HG03060 (cell line): ENCODE measurements around the gene RCVRN.
A peak's percentile ranks its signal among the peaks of the same experiment; 100 is the strongest.

Experiments
- ATAC-seq: cut with Tn5 transposase; IDR thresholded peaks from one replicate; pipeline ENCODE4 v1.9.1; 2021; ENCODE audit warnings: low read depth, moderate number of reproducible peaks; ENCODE audit not compliant: unreplicated experiment

The RCVRN gene

DNA sequence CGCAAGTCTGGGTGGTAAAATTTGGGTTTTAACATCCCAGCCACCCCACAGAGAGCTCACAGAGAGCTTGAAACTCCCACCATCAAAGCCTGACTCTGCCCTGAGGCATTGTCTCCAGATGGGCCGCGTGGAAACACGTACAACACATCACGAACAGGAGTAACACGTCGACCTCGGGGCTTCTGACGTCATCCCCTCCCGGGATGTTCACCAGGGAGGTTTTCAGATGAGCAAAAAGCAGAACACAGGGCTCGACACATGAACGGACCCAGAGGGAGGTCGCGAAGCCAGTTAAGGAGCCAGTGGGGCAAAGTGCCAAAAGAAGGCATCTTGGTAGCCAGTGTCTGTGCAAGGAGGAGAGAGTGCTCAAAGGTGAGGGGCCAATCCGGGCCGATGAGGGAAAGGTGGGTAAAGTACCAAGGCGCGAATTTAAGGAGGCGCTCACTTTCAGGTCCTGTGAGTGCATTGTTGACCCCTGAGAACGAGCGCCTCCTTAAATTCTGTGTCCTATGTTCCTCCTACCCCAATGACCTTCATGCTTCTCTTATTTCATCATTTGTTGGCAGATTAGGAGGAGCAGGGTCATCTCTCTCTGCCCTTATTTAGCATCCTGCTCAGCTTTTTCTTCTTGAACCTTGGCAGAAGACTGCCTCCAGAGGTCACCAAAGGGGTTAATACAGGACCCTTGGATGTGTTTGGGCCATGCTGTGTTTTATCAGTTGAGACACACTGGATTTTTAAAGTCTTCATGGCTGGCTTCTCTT lies 5.6 kb downstream of the RCVRN start:
- no peak for ATAC-seq

DNA sequence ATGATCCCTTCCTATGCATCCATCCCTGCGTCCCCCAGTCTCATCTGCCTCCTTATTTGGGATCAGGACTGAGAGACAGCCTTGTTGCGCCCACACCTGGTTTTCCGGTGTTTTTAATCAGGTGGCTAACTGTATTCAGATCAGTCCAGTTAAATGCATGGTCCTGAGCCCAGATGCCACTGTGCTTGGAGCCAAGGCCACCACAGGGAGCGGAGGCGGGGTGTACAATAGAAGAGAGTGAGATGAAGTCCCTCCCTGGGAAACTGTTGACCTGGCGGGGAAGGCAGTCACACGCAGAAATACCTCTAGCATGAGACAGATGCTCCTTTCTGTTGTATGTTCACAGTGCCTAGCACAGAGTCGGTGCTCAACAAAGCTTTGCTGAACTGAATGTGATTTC lies 6.3 kb downstream of the RCVRN start:
- ATAC-seq, result no peak

DNA sequence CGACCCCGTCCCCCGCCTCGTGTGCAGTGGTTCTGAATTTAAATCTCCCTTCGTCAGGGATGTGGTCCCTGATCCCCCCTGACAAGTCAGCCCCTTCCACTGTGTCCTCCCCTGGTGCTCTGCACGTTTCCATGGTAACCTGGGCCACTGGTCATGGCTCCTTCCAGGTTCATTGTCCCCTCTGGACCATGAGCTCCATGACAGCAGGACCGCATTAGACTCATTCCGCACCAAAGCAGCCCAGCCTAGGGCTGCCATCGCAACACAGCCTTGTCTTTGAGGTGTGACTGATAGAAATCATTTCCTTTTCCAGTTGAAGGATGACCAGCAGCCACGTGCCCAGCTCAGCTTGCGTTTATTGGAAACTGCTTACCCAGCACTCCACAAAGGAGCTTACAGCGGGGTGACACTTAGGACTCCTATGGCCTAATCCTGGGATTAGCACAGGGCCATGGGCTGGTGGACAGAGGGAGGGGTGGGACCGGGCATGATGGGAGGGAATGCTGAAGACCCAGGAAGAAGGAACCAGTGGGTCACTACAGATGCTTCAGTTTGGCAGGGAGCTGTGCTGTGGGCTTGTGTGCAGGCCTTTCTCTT lies 7.6 kb downstream of the RCVRN start:
- no peak for ATAC-seq

DNA sequence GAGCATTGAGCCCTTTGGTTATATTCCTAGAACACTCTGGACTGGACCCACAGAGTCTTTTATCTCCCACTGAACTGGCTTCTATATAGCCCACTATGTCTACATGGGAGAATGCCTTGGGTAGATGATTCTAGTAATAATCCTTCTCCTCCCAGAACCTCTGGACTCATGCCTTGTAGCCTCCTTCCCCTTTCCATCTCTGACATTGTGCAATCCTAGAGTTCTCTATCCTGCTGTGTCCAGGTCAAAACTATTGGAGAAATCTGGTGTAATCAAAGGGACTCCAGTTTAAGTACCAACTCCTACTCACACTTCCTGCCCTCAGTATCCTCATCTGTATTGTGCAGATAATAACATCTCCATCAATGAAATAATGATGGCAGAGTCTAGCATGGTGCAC lies 9.1 kb downstream of the RCVRN start:
- no peak for ATAC-seq

DNA sequence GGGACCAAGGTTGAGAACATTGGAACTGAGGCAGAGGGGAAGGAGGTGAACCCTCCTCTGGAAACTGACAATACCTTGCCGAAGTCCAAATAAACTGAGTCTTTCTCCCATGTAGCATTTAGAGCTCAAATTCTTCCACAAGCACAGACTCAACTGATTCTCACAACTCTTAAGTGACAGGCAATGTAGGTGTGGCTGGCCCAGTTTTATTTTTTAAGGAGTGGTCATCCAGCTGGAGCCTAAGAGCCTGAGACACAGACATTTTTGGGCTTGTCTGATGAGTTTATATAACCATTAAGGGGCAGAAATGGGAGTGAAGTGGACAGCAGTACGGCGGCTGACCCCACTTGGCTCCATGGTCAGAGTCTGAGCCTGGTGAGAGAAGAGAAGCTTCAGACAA lies 10.8 kb downstream of the RCVRN start:
- ATAC-seq, result no peak

DNA sequence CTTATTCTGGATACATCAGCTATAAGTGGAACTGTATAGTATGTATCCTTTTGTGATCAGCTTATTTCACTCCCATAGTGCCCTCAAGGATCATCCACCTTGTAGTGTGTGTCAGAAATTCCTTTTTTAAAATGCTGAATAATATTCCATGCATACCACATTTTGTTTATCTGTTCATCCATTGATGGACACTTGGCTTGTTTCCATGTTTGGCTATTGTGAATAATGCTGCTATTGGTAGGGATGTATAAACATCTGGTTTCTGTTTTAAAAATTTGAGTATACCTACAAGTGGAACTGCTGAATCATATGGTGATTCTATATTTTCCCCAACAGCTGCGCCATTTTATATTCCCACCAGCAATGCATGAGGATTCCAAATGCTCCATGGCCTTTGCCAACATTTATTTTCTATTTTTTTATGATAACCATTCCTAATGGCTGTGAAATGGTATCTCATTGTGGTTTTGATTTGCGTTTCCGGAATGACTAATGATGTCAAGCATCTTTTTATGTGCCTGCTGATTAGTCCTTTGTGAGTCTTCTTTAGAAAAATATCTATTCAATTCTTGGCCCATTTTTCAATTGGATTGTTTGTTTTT lies 11.6 kb downstream of the RCVRN start:
- no peak for ATAC-seq

DNA sequence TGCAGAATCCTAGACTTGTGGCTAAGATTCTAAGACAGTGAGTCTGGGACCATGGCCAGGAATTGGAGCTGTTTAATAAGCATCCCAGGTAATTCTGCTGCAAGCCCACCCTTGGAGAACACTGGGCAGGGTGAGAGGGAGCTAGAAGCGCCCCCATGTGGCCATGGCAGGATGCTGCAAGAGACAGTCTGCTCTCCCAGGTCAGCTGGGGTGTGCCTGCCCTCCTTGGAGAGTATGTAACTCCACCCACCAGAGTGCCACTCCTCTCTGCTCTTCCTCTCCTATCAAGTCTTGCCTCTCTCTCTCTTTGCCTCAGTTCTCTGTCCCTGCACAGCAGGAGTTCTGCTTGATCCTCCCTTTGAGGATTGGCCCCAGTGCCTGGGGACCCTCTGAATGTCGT lies 14.9 kb downstream of the RCVRN start:
- no peak for ATAC-seq

DNA sequence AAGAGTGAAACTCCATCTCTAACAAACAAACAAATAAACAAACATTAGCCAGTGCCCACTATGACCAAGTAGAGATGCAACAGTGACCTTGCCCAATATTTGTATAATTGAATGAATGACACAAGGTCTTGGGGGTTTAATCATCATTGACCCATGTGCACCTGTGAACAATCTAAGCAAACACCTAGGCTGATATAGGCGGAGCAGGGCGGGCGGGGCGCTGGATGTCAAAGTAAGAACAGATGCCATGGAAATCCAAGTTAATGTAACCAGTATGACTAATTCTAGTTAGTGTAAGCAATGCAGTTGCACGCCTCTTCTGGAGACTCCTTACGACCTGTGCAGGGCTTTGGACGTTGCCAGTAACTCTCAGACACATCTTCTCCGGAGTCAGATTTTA lies 17.6 kb downstream of the RCVRN start:
- no peak for ATAC-seq

DNA sequence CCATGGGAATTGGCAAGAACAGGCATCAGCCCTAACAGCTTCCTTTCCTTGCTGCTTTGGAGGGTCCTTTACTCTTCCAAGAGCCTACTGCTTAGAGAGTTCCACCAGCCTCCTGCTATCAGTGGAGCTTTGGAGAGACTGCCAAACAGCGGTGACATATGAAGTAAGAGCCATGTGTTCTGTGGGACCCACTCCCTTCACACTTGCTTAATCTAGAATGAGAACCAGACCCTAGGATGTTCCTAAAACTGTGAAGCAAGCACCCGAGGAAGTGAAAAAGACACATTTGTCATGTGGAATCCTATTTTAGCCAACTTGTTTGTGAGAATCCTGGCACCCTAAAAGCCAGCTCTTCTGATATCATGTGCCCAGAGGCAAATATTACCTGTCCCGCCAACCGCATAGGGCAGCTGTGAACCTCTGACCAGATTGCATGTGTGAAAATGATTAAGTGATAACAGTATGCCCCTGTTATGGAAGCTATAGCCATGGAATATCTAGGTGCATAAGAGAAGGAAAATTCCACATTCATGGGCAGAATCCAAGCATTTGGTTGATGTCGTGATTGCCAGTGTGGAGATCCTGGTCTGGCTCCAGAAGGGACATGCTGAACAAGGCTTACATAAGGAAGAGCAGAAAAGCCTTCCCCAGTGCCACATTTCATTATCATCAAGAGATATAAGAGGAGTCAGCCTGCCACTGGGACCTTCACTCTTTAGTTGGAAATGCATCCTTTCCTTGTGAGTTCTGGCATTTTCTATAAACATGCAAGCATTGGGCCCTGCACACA lies 18.7 kb downstream of the RCVRN start:
- no peak for ATAC-seq

DNA sequence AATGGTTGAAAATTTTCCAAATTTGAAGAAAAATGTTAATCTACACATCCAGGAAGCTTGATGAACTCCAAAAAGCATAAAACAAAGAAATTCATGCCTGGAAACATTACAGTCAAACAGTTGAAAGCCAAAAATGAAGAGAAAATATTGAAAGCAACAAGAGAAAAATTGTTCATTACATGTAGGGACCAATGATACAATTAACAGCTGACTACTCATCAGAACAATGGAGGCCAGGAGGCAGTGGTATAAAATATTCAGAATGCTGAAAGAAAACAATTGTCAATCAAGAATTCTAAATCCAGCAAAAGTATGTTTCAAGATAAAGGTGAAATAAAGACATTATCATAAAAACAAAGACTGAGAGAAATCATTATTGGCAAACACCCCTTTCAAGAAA lies 21.6 kb downstream of the RCVRN start:
- no peak for ATAC-seq

DNA sequence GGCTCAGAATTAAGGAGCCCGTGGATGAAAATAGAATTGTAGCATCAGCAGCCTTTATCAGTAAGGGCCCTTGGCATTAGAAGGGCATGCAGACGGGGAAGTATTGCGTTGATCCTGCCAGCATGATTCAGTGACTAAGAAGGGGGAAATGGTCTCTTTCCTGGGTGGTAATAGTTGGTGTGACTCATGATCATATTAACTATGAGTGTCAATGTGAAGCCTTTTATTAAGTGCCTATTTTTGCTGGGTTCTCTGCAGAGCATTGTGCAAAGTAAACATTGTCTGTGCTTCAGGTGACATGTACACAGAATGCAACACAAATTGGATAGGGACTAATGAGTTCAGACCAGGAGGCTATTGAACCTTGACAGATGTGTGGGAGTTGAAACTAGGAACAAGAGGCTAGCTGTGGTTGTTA lies 24.5 kb downstream of the RCVRN start:
- peak; percentile 67 for ATAC-seq

DNA sequence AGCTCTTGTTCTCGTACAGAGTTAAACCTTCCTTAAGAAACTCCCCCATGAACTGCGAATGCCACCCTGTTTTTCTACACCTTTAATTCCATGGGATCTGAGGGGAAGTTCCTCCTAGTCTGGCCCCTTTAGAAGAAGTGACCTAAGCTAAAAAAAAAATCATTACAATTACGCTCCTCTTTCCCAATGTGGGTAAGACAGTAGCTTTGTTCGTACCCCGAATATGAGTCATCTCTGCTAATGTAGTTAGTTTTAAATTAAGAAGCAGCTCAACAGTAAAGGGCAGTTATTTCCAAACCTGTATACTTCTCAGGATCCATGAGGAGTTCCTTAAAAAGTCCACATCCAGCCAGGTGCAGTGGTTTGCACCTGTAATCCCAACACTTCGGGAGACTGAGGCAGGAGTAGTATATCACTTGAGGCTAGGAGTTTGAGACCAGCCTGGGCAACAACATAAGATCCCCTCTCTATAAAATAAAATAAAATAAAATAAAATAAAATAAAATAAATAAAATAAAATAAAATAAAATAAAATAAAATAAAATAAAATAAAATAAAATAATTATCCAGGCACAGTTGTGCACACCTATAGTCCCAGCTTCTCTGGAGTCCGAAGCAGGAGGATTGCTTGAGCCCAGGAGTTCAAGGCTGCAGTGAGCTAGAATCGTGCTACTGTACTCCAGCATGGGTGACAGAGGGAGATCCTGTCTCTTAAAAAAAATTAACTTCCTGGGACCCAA lies 26.1 kb downstream of the RCVRN start:
- no peak for ATAC-seq

DNA sequence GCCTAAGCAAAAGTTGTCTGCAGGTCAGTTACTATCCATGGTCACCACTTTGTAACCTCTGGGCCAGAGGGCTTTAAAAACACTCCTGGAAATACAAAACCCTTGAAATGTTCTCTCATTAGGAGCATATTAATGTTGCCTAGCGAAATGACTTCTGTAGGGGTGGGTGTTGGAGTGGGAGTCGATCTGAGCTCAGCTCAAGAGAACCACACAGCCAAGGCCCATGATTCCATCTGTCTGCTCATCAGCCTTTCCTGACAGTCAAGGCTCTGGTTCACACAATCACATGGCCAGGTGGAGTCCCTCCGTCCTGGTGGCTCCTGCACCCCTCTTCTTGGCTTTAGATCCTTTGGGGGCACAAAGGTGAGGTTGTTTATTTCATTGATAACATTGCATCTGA lies 26.7 kb downstream of the RCVRN start:
- no peak for ATAC-seq

DNA sequence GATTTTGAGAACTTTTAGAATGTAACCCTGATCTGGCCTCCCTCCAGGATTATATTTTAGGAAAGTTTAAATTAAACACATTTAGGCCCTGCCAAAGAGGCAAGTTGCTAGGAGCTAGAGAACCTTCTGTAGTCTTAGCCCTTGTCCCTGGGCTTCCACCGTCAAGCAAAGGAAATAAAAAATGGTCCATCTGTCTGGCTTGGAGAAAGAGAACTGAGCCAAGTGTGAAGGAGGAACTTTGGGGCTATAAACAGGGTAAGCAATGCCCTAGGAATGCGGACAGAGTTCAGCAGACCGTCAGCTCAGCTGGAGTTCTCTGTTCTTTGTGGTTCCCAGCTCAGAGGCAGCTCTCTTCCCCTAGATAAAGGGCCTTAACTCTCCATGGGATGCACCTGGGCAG lies 29.6 kb downstream of the RCVRN start:
- no peak for ATAC-seq

DNA sequence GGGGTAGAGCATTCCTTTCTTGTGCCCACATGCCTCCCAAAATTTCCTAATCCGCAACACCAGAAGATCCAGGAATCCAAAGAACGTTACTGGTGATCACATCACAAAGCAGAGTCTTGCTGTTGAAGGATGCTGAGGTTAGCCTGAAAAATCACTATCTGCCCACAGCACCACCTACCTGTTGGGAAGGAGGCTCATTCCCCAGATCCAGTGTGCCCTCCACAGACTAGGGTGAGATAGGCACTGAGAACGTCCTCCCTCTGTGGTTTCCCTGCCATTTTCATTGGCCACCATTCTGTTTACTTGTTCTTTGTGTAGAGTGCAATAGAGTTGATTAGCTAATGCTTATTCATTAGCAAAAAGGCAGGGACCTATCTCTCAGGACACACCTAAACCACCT lies 30.3 kb downstream of the RCVRN start:
- no peak for ATAC-seq

DNA sequence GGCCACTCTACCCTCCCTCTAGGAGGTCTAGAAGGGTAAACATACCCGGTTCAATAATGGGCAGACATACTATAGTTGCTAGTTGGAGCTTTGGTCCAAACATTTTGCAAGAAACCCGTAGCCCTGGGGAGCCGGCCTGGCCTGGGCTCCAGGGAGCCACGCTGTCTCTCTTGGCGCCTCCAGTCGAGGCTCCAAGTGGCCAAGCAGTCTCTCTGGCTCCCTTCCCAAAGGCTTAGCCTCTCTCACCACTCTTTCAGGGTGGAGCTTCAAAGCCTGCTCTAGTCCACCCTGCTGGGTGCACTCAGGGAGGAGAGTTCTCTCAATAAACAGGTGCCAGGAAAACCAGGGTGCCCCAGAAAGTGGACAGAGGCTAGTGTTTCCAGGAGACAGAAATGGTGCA lies 32.2 kb downstream of the RCVRN start:
- ATAC-seq, result no peak

DNA sequence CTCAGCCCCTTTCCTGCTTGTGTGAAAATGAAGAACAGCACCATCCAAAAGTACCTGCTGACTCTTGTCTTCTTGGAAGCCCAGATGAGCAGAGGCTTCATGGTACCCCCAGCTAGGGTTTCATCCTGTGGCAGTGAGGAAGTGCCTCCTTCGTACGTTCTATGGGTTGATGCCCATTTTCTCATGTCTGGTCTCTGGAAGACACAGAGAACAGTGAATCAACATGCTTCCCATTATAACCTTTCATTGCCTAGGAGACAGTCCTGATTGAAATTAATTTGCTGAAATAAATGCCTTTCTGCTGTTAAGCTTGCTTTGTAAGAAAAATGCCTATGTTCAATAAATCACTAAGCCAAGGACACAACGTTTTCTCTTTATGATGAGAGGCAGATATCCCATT lies 36.5 kb downstream of the RCVRN start:
- no peak for ATAC-seq

DNA sequence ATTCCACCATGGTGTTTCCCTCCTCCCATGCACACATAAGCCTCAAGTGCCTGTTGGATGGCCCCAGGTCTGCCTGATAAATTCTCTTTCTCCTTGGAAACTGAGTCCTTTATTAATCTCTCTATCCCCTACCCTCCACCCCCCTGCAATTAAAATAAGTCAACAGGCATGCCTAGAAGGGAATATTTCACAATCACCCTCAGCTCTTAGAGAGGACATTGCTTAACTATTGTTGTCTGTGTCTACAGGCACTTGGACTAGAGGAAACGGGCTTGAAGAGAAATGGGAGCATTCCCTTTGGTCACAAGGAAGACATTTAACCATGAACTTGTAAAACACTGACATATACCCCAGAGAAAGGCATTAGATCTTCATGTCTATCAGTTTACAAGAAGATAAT lies 39.5 kb downstream of the RCVRN start:
- ATAC-seq, result no peak

DNA sequence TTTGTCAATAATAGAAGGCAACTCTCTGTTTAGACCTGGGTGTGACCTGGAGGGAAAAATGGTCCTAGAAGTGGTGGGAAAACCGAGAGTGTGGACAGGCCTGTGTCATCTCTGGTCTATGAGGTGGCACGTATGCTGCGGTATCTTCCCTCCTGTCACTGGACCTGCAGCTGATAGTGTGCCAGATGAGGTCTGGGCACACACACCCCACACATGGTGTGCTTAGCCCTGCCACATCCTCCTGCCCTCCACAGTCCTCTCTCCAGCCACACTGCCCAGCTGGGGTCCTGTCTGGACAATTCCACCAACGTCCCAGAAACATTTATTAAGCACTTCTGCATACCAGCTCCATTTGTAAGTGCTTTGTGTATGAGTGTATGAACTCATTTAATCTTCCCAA lies 42.1 kb downstream of the RCVRN start:
- no peak for ATAC-seq

DNA sequence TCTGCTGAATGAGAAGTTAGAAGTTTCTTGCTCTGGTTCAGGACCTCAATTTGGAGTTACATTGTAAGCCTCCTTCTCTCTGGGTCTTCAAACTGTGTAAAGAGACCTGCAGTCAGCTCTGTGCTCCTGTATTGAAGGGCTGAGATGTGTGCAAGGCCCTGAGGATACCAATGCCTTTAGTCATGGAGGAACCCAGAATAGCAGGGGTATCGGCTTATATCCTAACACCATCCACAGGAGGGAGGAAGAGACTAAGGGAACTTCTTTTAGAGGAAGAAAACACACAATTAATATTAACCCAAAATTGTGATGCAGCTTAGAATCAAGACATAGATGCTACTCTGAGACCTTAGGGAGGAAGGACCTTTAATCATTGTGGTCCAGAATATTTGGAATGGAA lies 42.9 kb downstream of the RCVRN start:
- ATAC-seq, result no peak

DNA sequence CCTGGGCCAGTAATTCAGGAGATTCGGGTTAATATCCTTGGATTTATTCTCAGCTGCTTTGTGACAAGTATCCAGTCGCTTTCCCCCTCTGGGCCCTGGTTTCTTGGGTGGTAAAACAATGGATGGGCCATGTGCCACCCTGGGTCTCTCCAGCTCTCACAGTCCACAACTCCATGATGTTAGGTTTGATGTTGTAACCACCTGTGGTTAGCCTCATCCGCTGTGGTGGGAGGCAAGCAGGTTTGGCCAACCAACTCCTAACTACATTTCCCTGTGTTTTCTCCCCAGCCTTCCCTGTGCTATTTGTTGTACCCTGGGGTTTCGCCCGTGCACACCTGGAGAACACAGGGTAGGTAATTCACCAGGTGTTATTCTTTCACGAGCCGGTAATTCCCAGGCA lies 44.2 kb downstream of the RCVRN start:
- ATAC-seq, result no peak
